Ovary (tissue), 9 donors: ENCODE measurements around the gene KIAA1217. TPM values are rescaled to one million over a fixed set of nuclear protein-coding genes. Genes with fewer than 3 reads are reported as not detected.

Source experiments
- DNase-seq, 5 donors: peaks; one replicate each; pipeline ENCODE4 v3.0.0-alpha.2; 2019 to 2020
- H3K27ac ChIP-seq, 2 donors: fragments of 200-600 bp; one replicate each; pipeline versions ENCODE4 v1.5.1 to v1.8.0; 2019 to 2022
- H3K27me3 ChIP-seq: fragments of 200-600 bp; one replicate; pipeline ENCODE4 v1.8.0; 2022
- H3K36me3 ChIP-seq: fragments of 200-600 bp; sonication (generic); one replicate; pipeline ENCODE4 v1.5.1; 2019
- H3K4me1 ChIP-seq: one replicate; pipeline ENCODE4 v1.8.1; 2013; ENCODE audit warnings: mild to moderate bottlenecking, moderate library complexity; ENCODE audit not compliant: insufficient read depth
- H3K4me3 ChIP-seq: fragments of 200-600 bp; sonication (generic); one replicate; pipeline ENCODE4 v1.5.1; 2017
- H3K9me3 ChIP-seq, 2 donors: fragments of 200-600 bp in 1 of 2; sonication (generic) in 1 of 2; one replicate each; pipeline versions ENCODE4 v1.5.1 to v1.8.1; 2013 to 2019; ENCODE audit warnings: mild to moderate bottlenecking in 1 of 2, moderate library complexity in 1 of 2
- CTCF ChIP-seq, 3 donors: fragments of 450-650 bp in 2 of 3; fragments of 200-600 bp in 1 of 3; IDR thresholded peaks; one replicate each; pipeline versions ENCODE4 v1.5.1 to v1.8.0; 2016 to 2022; ENCODE audit warnings: antibody characterized with exemption in 3 of 3, mild to moderate bottlenecking in 1 of 3
- EP300 ChIP-seq: sonication (generic); formaldehyde crosslinking; IDR thresholded peaks from one replicate; pipeline ENCODE4 v1.6.1; 2017; ENCODE audit warnings: antibody characterized with exemption
- POLR2A ChIP-seq: fragments of 450-650 bp; IDR thresholded peaks from one replicate; pipeline ENCODE4 v1.6.1; 2017; ENCODE audit warnings: antibody characterized with exemption, mild to moderate bottlenecking, moderate library complexity
- WGBS, 3 donors: extraction: QIAGEN DNeasy Blood & Tissue Kit in 1 of 3; methylation state at CpG; one replicate each; pipeline versions ENCODE4 v1.1.5 to v1.1.7; 2013 to 2017; 5-methylcytosine and 5-hydroxymethylcytosine counted together
- intact Hi-C, 4 donors: fragments of 100-400 bp; cut with DNase I; formaldehyde crosslinking; loops; one replicate each; pipeline versions ENCODE4 v1.11.0 to v1.15.1; 2022 to 2023
- polyA plus RNA-seq, 2 donors: library from polyadenylated mRNA; stranded (reverse); fragments of 200-250 nt in 1 of 2; fragments of 350-450 nt in 1 of 2; fragmentation: Illumina TruSeq in 1 of 2; extraction: RNeasy Lipid Tissue Mini Kit (QIAGEN cat#74804) in 1 of 2; gene quantifications; one replicate each; pipeline ENCODE4 v1.2.3, GENCODE V29; 2013 to 2014
- total RNA-seq, 7 donors: library from RNA; depleted of rRNA in 2 of 7; stranded (reverse); fragments of >200 nt in 2 of 7; fragmentation: NEBNext Ultra II Directional in 3 of 7; extraction: Animal tissue kit (Norgen Biotek cat#: 25700) in 3 of 7; gene quantifications; one replicate each; pipeline versions ENCODE4 v1.1.0 to v1.2.4, GENCODE V29; 2016 to 2023
- donor health status: DM: no; HTN: no; CAD: no; lungs with moderate emphysema.
- donor health status: DM: no; HTN: no; CAD: no.
- donor health status: Bipolar disorder and iron deficiency.
- donor health status: DM: yes; HTN: yes; CAD: no.
- donor health status: DM: no; HTN: no; CAD: no.
- donor health status: DM: yes; HTN: yes; CAD: no.

KIAA1217 gene
- total and polyA plus RNA-seq, 9 donors: 7.2 to 47.1 (median 23.0) TPM

- no peak for DNase-seq
- H3K36me3 ChIP-seq: no peaks in the 10 kb centered on the region
- no peak for TF ChIP-seq CTCF (IDR thresholded peaks at IDR 0.05)
- no peak for TF ChIP-seq POLR2A
- no peak for TF ChIP-seq EP300
- peaks cover 7% of the 10 kb centered on the region for H3K4me1 ChIP-seq
- no peak overlapping the region for H3K27ac ChIP-seq
- intact Hi-C loops: no loop called here
- no peaks in the 10 kb centered on the region for H3K27me3 ChIP-seq
- H3K9me3 ChIP-seq: no peaks in the 10 kb centered on the region
- WGBS, 3 donors: 88 to 93% (median 90%) methylated on average over 6 of the region's 6 CpGs
- no peak overlapping the region for H3K4me3 ChIP-seq
These were observed 90.8 kb downstream of the KIAA1217 start for GRCh38 chr10:24299578-24300260.

- intact Hi-C loops: no loop called here
- no peak for TF ChIP-seq CTCF (IDR thresholded peaks at IDR 0.05)
- TF ChIP-seq POLR2A: no peak
- no peak for TF ChIP-seq EP300
- peak overlapping the region in 1 of 2 donors; percentile 63 for H3K27ac ChIP-seq
- 21 to 35% (median 29%) methylated on average over 8 of the region's 8 CpGs for WGBS, 3 donors
- no peaks in the 10 kb centered on the region for H3K9me3 ChIP-seq
- no peaks in the 10 kb centered on the region for H3K27me3 ChIP-seq
- peak in 4 of 5 donors; percentile 30 to 56 (median 38) for DNase-seq
- no peaks in the 10 kb centered on the region for H3K36me3 ChIP-seq
- no peak overlapping the region for H3K4me3 ChIP-seq
- peaks cover 9% of the 10 kb centered on the region for H3K4me1 ChIP-seq
These were observed 94.8 kb downstream of the KIAA1217 start for GRCh38 chr10:24303522-24304310.

- no peak overlapping the region for H3K4me3 ChIP-seq
- no peaks in the 10 kb centered on the region for H3K27me3 ChIP-seq
- 92 to 94% (median 93%) methylated on average over 8 of the region's 8 CpGs for WGBS, 3 donors
- H3K9me3 ChIP-seq: no peaks in the 10 kb centered on the region
- no peak for DNase-seq
- peaks cover 9% of the 10 kb centered on the region for H3K4me1 ChIP-seq
- H3K27ac ChIP-seq: no peak overlapping the region
- H3K36me3 ChIP-seq: no peaks in the 10 kb centered on the region
- TF ChIP-seq EP300: no peak
- TF ChIP-seq POLR2A: no peak
- TF ChIP-seq CTCF (IDR thresholded peaks at IDR 0.05): no peak
- intact Hi-C loops: no loop called here
These were observed 96.9 kb downstream of the KIAA1217 start for GRCh38 chr10:24305551-24306506.

- Histone ChIP-seq H3K4me3 (no peak overlapping the region), H3K36me3 (no peaks in the 10 kb centered on the region), H3K27ac (no peak overlapping the region), H3K9me3 (no peaks in the 10 kb centered on the region), H3K4me1 (peaks cover 9% of the 10 kb centered on the region), H3K27me3 (no peaks in the 10 kb centered on the region)
- intact Hi-C loops: no loop called here
- no peak for TF ChIP-seq EP300
- TF ChIP-seq POLR2A: no peak
- no peak for TF ChIP-seq CTCF (IDR thresholded peaks at IDR 0.05)
- DNase-seq: no peak
- WGBS, 3 donors: 52 to 60% (median 60%) methylated on average over 4 of the region's 4 CpGs
These were observed 97.6 kb downstream of the KIAA1217 start for GRCh38 chr10:24306507-24306875.
